Esophagus mucosa (tissue), 1 donor: ENCODE data around the gene ARID3A. TPM values are rescaled to one million over a fixed set of nuclear protein-coding genes. Genes with fewer than 3 reads are reported as not detected.
"Not testable (repeated sequence)": the region's sequence is repeated elsewhere in the genome, so short reads cannot be mapped to it uniquely, and the experiment has no call there.

Experiments used
- ATAC-seq: fragments of 200-7000 bp; cut with Tn5 transposase; one replicate; pipeline ENCODE4 v1.9.1; 2020
- total RNA-seq: library from RNA; stranded (reverse); gene quantifications from one replicate; pipeline ENCODE4 v1.2.4, GENCODE V29; 2023
- donor health status: DM: yes; HTN: yes; CAD: no.

Gene ARID3A
- 6.9 TPM for total RNA-seq

DNA sequence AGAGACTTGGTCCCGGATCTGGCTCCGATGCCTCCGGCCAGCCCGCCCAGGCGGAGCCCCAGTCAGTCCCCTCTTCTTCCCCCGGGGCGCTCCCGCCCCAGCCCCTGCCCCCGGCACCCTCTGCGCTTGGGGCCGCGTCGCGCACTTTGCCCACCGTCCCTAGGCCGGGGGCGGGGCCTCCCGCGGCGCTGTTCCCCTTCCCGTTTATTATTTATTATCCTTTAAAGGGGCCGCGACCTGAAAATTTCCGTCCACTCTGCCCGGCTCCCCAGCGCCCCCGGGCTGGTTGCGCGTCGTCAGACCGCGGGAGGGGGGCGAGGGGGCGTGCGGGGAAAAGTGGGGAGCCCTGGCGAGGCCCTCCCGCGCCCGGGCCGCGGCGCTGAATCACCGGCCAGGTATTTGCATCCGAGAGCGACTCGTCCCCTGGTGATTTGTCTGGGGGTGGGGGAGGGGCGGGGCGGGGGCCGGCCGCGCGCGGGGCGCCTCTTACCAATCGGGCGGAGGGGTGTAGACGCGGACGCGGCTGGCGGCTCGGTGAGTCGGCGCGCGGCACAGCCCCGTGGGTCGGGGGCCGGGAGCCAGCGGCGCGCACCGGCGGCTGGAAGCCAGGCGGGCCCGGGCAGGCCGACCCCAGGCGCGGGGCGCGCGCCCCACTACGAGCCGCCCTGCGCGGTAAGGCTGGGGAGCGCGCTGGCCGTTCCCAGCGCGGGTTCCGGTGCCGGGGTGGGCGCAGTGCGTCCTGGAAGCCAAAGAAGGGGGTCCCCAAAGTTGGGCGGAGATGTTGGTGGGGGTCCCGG is at the start of gene ARID3A:
ARID3A (plus strand) TSS at position 510 of the 797 bp plus-strand sequence. CDS start 3,494 bp downstream, outside the sequence.
- ATAC-seq, result peak; percentile 56

DNA sequence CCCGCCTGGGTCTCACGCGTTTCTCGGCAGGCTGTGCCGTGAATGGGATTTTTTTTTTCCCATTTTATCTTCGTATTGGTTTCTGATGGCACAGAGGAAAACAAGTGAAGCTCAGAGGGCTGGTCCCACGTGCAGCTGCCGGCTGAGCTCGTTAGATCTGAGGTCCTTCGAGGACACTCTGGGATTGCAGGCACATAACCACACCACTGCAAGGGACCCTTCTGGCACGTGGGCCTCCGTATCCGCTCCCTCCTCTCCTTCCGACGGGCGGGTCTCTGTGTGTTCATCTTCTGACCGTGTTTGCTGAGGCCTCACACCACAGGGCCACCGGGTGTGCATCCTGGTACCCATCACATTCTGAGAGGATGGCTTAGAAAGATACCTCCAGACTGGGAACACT is 49.7 kb upstream of the ARID3A start:
- ATAC-seq, result no peak

GRCh38 chr19:876780-877314 is 49.0 kb upstream of the ARID3A start:
- ATAC-seq, result no peak

- not testable (repeated sequence) for ATAC-seq
Observed at GRCh38 chr19:877992-878660, 47.7 kb upstream of the ARID3A start.

DNA sequence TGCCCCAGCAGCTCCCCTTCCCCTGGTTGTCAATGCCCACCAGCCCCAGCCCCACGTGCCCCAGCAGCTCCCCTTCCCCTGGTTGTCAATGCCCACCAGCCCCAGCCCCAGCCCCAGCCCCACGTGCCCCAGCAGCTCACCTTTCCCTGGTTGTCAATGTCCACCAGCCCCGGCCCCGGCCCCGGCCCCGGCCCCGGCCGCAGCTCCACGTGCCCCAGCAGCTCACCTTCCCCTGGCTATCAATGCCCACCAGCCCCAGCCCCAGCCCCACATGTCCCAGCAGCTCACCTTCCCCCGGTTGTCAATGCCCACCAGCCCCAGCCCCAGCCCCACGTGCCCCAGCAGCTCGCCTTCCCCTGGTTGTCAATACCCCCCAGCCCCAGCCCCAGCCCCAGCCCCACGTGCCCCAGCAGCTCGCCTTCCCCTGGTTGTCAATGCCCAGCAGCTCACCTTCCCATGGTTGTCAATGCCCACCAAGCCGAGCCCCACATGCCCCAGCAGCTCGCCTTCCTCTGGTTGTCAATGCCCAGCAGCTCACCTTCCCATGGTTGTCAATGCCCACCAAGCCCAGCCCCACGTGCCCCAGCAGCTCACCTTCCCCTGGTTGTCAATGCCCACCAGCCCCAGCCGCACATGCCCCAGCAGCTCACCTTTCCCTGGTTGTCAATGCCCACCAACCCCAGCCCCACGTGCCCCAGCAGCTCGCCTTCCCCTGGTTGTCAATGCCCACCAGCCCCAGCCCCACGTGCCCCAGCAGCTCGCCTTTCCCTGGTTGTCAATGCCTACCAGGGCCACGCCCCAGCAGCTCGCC is 46.9 kb upstream of the ARID3A start:
- ATAC-seq, result not testable (repeated sequence)

GRCh38 chr19:879711-880438 is 46.0 kb upstream of the ARID3A start:
- no peak for ATAC-seq

DNA sequence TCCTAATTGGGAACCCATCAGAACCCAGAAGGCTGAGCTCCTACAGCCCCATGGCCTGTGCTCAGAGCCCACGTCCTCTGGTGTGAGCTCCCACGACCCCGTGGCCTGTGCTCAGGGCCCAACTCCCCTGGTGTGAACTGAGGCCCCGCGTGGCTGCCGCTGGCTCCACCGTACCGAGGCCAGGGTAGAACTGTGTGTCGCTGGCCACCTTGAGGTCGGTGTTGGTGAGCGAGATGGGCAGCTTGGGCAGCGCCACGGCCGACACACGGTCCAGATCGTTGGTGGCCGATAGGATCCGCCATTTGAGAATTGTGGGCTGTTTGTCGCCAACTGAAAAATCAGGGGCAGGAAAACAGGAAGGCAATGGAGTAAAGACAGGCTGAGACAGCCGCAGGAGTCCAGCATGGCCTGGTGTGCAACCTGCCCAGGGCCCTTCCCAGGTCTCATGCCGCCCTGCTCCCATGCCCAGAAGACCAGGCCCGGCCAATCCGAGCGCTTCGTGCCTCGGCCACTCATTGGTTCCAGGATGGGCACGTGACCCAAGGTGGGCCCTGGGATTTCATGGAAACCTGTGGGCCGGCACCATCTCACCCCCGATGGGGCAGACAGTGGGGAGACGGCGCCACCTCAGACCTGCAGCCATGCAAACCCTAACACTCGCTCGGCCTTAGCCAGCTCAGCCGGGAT is 44.3 kb upstream of the ARID3A start:
- ATAC-seq, result no peak

GRCh38 chr19:882871-883497 is 42.9 kb upstream of the ARID3A start:
- ATAC-seq, result no peak

- peak; percentile 90 for ATAC-seq
Observed at GRCh38 chr19:883661-884211, 42.1 kb upstream of the ARID3A start.

DNA sequence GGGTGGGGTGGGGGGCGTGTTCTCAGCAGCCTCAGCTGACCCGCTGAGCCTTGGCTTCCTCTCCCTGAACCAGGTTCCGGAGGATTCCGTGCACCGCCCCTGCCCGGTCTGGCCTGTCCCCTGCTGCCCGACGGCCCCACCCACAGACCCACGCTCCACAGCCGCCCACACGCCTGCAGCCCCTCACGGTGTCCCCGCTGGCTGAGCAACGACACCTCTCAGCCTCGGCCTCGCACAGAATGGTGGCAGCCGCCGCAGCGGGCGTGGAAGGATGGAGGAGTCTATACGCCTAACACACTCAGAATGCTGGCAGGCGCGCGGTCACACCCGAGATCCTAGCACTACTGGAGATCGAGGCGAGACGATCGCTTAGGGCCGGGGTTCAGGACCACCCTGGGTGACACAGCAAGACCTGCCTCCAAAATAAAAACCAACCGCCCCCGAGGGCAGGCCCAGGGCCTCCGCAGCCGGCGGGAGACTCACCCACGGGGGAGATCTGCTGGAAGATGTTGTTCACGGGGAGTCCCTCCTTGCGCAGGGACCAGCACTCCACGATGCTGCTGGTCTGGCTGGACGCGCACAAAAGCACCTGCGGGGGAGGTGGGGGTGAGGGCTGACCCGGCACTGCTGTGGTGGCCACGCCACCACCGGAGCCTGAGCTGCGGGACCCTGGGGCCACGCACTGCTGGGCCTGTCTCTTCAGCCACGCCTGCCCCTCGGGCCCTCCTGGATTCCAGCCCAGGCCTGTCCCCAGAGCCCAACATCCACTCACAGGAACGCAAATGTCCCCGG is 41.2 kb upstream of the ARID3A start:
- ATAC-seq, result no peak

DNA sequence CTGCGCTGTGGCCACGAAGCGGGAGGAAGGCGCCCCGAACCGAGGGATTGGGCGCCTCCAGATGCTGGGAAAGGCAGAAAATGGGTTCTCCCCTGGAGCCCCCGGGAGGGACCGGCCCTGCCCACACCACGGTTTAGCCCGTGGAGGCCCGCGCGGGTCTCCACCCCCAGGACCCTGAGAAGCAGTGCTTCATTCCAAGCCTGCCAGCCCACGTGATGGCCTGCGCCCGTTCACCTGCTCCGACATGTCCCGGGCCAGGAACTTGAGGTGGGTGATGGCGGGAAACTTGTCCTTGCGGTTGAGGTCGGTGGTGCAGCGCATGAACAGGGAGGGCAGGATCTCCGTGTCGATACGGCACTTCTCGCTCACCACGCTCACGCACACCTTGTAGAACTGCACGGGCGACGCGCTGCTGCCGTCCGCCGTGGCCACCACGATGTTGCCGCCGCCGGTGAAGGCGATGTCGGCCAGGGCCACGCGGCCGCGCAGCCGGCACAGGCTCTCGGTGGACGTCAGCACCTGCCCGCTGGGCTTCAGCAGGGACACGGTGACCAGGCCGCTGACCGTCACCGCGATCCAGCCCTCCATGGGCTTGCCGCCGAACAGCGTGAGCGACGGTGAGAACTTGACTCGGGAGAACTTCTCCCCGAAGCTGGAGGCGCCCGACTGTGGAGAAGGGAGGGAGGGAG is 40.2 kb upstream of the ARID3A start:
- no peak for ATAC-seq

DNA sequence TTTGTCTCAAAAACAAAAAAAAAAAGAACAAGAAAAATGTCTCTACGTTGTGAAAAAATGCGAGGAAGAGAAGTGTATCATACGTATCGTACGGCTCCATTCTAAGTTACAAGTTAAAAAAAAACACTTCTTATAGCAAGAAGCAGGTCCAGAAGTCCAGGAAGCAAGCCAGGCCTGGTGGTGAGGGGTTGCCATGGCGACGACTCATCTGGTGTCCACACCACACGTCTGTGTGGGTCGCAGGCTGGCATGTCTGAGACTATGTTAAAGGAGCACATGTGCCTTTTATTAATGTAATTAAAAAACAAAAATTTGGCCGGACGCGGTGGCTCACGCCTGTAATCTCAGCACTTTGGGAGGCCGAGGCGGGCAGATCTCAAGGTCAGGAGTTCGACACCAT is 38.8 kb upstream of the ARID3A start:
- no peak for ATAC-seq

GRCh38 chr19:887599-887998 is 38.2 kb upstream of the ARID3A start:
- no peak for ATAC-seq

DNA sequence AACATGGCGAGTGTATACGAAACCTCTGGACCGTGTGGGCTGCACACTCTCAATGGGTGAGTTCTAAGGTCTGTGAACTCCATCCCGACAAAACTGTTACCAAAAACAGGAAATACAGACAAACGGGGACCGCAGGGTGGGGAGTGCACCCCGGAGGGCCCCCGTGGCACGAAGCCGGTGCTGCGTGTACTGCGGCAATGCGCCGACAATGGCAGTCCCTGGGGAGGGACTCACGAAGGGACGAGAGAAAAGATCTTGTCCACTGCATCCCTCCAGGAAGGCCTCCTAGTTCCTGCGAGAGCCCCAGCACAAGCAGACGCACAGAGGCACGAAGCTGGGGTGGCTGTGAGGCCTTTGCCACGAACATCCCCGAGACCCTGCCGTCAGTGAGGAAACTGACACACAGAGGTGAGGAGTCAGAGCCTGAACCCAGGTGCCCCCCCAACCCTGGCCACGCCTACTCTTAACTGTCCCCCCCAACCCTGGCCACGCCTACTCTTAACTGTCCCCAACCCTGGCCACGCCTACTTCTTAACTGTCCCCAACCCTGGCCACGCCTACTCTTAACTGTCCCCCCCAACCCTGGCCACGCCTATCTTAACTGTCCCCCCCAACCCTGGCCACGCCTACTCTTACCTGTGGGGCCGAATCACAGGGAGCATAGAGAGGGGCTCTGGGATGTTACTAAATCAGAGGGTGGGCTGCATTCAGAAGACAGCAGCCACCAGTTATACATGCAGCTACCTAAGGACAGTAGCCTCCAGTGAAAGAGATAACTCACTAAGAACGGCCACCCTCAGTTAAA is 37.1 kb upstream of the ARID3A start:
- ATAC-seq, result no peak

- no peak for ATAC-seq
Observed at GRCh38 chr19:889662-890295, 36.1 kb upstream of the ARID3A start.

GRCh38 chr19:890831-891230 is 35.0 kb upstream of the ARID3A start:
- no peak for ATAC-seq

- peak; percentile 17 for ATAC-seq
Observed at GRCh38 chr19:891421-892200, 34.2 kb upstream of the ARID3A start.
